Esophagus muscularis mucosa (tissue), 4 donors: ENCODE measurements around the gene PPP3CA. TPM values are rescaled to one million over a fixed set of nuclear protein-coding genes. Genes with fewer than 3 reads are reported as not detected.
A peak's percentile ranks its signal among the peaks of the same experiment; 100 is the strongest.

Source experiments
- DNase-seq: peaks from one replicate; pipeline ENCODE4 v3.0.0-alpha.2; 2017; ENCODE audit errors: extremely low spot score
- H3K27ac ChIP-seq, 4 donors: fragments of 200-600 bp; sonication (generic); replicated peaks in 1 of 4; 1 replicate in 3 of 4; 2 replicates in 1 of 4; pipeline ENCODE4 v1.5.1; 2016 to 2019; ENCODE audit warnings: mild to moderate bottlenecking in 1 of 4
- H3K27me3 ChIP-seq, 4 donors: fragments of 200-600 bp; sonication (generic); one replicate each; pipeline versions ENCODE4 v1.5.1 to v1.6.0; 2016 to 2019
- H3K36me3 ChIP-seq, 4 donors: fragments of 200-600 bp; sonication (generic); one replicate each; pipeline ENCODE4 v1.5.1; 2016 to 2019
- H3K4me1 ChIP-seq, 4 donors: fragments of 200-600 bp; sonication (generic); one replicate each; pipeline ENCODE4 v1.5.1; 2016 to 2019
- H3K4me3 ChIP-seq, 4 donors: fragments of 200-600 bp; sonication (generic); 1 replicate in 2 of 4; 2 replicates in 2 of 4; pipeline ENCODE4 v1.5.1; 2016 to 2019; ENCODE audit warnings: mild to moderate bottlenecking in 4 of 4, moderate library complexity in 1 of 4
- H3K9me3 ChIP-seq, 4 donors: fragments of 200-600 bp; sonication (generic); 1 replicate in 3 of 4; 2 replicates in 1 of 4; pipeline ENCODE4 v1.5.1; 2016 to 2019
- CTCF ChIP-seq, 3 experiments: fragments of 200-600 bp in 2 of 3; fragments of 450-650 bp in 1 of 3; sonication (generic) in 2 of 3; IDR thresholded peaks; one replicate each; pipeline ENCODE4 v1.5.1; 2017 to 2019; ENCODE audit warnings: antibody characterized with exemption in 3 of 3, mild to moderate bottlenecking in 2 of 3, moderate library complexity in 1 of 3
- EP300 ChIP-seq: sonication (generic); formaldehyde crosslinking; IDR thresholded peaks from one replicate; pipeline ENCODE4 v1.6.1; 2017; ENCODE audit warnings: antibody characterized with exemption
- POLR2A ChIP-seq: fragments of 450-650 bp; IDR thresholded peaks from one replicate; pipeline ENCODE4 v1.6.1; 2017; ENCODE audit warnings: antibody characterized with exemption, moderate library complexity, mild to moderate bottlenecking, low read depth
- POLR2AphosphoS5 ChIP-seq, 2 donors: sonication (generic); formaldehyde crosslinking; IDR thresholded peaks; one replicate each; pipeline ENCODE4 v1.6.1; 2017; ENCODE audit warnings: antibody characterized with exemption in 2 of 2
- WGBS: methylation state at CpG from one replicate; pipeline ENCODE4 v1.1.5; 2018; 5-methylcytosine and 5-hydroxymethylcytosine counted together
- intact Hi-C: fragments of 100-400 bp; cut with DNase I; formaldehyde crosslinking; loops from one replicate; pipeline ENCODE4 v1.15.1; 2023
- total RNA-seq, 4 donors: library from RNA; depleted of rRNA; stranded (reverse); fragments of >200 nt; gene quantifications; one replicate each; pipeline versions ENCODE4 v1.1.0 to v1.2.1, GENCODE V29; 2016

The PPP3CA gene
- total RNA-seq, 4 donors from 2014 or later, result 21.3 to 31.6 (median 23.3) TPM

GRCh38 chr4:101279377-101279871 lies 67.9 kb downstream of the PPP3CA start:
- H3K27ac ChIP-seq, result no peak overlapping the region
- no peak for TF ChIP-seq POLR2A
- TF ChIP-seq POLR2AphosphoS5 (IDR thresholded peaks at IDR 0.05), result peak in 1 of 2 donors; percentile 48
- TF ChIP-seq EP300, result no peak
- no peaks in the 10 kb centered on the region for H3K36me3 ChIP-seq
- no peaks in the 10 kb centered on the region for H3K9me3 ChIP-seq
- 46% methylated on average over 3 of the region's 3 CpGs for WGBS
- peaks cover 13 to 26% (median 20%) of the 10 kb centered on the region in 4 donors for H3K4me1 ChIP-seq
- no peaks in the 10 kb centered on the region for H3K27me3 ChIP-seq
- H3K4me3 ChIP-seq, result no peak overlapping the region
- intact Hi-C loops, result no loop called here
- DNase-seq, result no peak

- intact Hi-C loops, result no loop called here
- TF ChIP-seq CTCF (IDR thresholded peaks at IDR 0.05) (no peak), POLR2A (no peak), POLR2AphosphoS5 (IDR thresholded peaks at IDR 0.05) (no peak), EP300 (no peak)
- Histone ChIP-seq H3K4me1 (peaks cover 13 to 22% (median 18%) of the 10 kb centered on the region in 4 donors), H3K9me3 (no peaks in the 10 kb centered on the region), H3K36me3 (no peaks in the 10 kb centered on the region), H3K27ac (no peak overlapping the region), H3K4me3 (no peak overlapping the region), H3K27me3 (no peaks in the 10 kb centered on the region)
- WGBS, result 0% methylated on average over 1 of the region's 1 CpG
- DNase-seq, result no peak
Observed at GRCh38 chr4:101277671-101278070, 69.7 kb downstream of the PPP3CA start.

GRCh38 chr4:101276661-101277060 lies 70.7 kb downstream of the PPP3CA start:
- Histone ChIP-seq H3K36me3 (no peaks in the 10 kb centered on the region), H3K27ac (no peak overlapping the region), H3K27me3 (no peaks in the 10 kb centered on the region), H3K4me1 (peaks cover 12 to 17% (median 13%) of the 10 kb centered on the region in 4 donors), H3K4me3 (no peak overlapping the region), H3K9me3 (no peaks in the 10 kb centered on the region)
- intact Hi-C loops, result no loop called here
- DNase-seq, result no peak
- 91% methylated on average over 3 of the region's 3 CpGs for WGBS
- TF ChIP-seq POLR2AphosphoS5 (IDR thresholded peaks at IDR 0.05), result no peak
- no peak for TF ChIP-seq CTCF (IDR thresholded peaks at IDR 0.05)
- TF ChIP-seq POLR2A, result no peak
- no peak for TF ChIP-seq EP300

GRCh38 chr4:101274888-101275752 lies 72.2 kb downstream of the PPP3CA start:
- Histone ChIP-seq H3K36me3 (no peaks in the 10 kb centered on the region), H3K27ac (no peak overlapping the region), H3K4me1 (peaks cover 9 to 17% (median 14%) of the 10 kb centered on the region in 4 donors), H3K4me3 (no peak overlapping the region), H3K27me3 (no peaks in the 10 kb centered on the region), H3K9me3 (no peaks in the 10 kb centered on the region)
- intact Hi-C loops, result no loop called here
- TF ChIP-seq POLR2AphosphoS5 (IDR thresholded peaks at IDR 0.05) (no peak), CTCF (IDR thresholded peaks at IDR 0.05) (no peak), EP300 (no peak), POLR2A (no peak)
- 75% methylated on average over 7 of the region's 7 CpGs for WGBS
- DNase-seq, result no peak

GRCh38 chr4:101271516-101271915 lies 75.8 kb downstream of the PPP3CA start:
- DNase-seq, result no peak
- no peaks in the 10 kb centered on the region for H3K9me3 ChIP-seq
- no peak overlapping the region for H3K4me3 ChIP-seq
- no peaks in the 10 kb centered on the region for H3K36me3 ChIP-seq
- no peaks in the 10 kb centered on the region for H3K27me3 ChIP-seq
- intact Hi-C loops, result no loop called here
- TF ChIP-seq POLR2A, result no peak
- no peak for TF ChIP-seq POLR2AphosphoS5 (IDR thresholded peaks at IDR 0.05)
- no peak for TF ChIP-seq EP300
- H3K4me1 ChIP-seq, result peaks cover 3 to 11% (median 7%) of the 10 kb centered on the region in 4 donors
- 63% methylated on average over 2 of the region's 2 CpGs for WGBS
- no peak overlapping the region for H3K27ac ChIP-seq
